Stomach (tissue), 4 donors: Measurements from ENCODE around the gene SPG7.

ENCODE experiments used
- EP300 ChIP-seq: sonication (generic); formaldehyde crosslinking; IDR thresholded peaks from one replicate; pipeline ENCODE4 v1.6.1; 2017; ENCODE audit warnings: antibody characterized with exemption
- POLR2AphosphoS5 ChIP-seq, 3 donors: sonication (generic); formaldehyde crosslinking; IDR thresholded peaks; one replicate each; pipeline ENCODE4 v1.6.1; 2016; ENCODE audit warnings: antibody characterized with exemption in 3 of 3
- TF ChIP-seq, protein P1 (sequence below), 7 experiments: fragments of 450-650 bp in 4 of 7; fragments of 200-600 bp in 3 of 7; sonication (generic) in 3 of 7; IDR thresholded peaks; one replicate each; pipeline ENCODE4 v1.5.1; 2016 to 2019; ENCODE audit warnings: antibody characterized with exemption in 7 of 7, control low read depth in 2 of 7, mild to moderate bottlenecking in 1 of 7

- TF ChIP-seq EP300 (no peak), POLR2AphosphoS5 (IDR thresholded peaks at IDR 0.05) (no peak)
- TF ChIP-seq, protein P1, sequence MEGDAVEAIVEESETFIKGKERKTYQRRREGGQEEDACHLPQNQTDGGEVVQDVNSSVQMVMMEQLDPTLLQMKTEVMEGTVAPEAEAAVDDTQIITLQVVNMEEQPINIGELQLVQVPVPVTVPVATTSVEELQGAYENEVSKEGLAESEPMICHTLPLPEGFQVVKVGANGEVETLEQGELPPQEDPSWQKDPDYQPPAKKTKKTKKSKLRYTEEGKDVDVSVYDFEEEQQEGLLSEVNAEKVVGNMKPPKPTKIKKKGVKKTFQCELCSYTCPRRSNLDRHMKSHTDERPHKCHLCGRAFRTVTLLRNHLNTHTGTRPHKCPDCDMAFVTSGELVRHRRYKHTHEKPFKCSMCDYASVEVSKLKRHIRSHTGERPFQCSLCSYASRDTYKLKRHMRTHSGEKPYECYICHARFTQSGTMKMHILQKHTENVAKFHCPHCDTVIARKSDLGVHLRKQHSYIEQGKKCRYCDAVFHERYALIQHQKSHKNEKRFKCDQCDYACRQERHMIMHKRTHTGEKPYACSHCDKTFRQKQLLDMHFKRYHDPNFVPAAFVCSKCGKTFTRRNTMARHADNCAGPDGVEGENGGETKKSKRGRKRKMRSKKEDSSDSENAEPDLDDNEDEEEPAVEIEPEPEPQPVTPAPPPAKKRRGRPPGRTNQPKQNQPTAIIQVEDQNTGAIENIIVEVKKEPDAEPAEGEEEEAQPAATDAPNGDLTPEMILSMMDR (IDR thresholded peaks at IDR 0.05) = no peak
These were observed 53.1 kb downstream of the SPG7 start for GRCh38 chr16:89561142-89561883.
